Liver (tissue), 3 donors: ENCODE data around the gene MACROH2A1.

Experiments
- CTCF ChIP-seq: fragments of 150-350 bp; IDR thresholded peaks from 2 replicates; pipeline ENCODE4 v1.5.1; 2017; ENCODE audit warnings: improper control_type of control experiment, low read depth, low read length; ENCODE audit not compliant: missing input control
- TAF1 ChIP-seq: conservative IDR thresholded peaks from 2 replicates; pipeline ENCODE4 v1.6.1; 2016; ENCODE audit warnings: antibody characterized with exemption, mild to moderate bottlenecking
- YY1 ChIP-seq: IDR thresholded peaks from 2 replicates; pipeline ENCODE4 v1.6.1; 2016; ENCODE audit warnings: antibody characterized with exemption, mild to moderate bottlenecking
- donor health status: healthy.
- donor health status: healthy.

DNA sequence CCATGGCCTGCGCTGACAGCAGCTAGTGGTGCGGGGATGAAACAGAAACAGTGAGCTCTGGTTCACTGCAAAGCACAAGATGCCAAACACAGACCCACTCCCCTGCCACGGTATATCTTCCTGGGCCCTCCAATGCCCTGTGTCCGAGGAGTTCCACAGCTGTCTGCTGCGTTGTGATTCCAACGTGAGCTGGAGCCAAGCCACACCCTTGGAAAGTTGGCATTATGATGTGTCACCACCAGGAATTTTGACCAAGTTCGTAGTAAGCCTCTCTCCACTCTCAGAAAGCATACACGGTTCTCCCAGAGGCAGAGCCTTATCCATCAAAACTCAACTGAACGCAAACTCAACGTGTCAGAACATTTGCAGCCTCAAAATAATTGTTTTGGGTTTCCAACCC, 55.6 kb downstream of the MACROH2A1 start:
- TF ChIP-seq CTCF, result no peak
- TF ChIP-seq YY1, result no peak
- no peak for TF ChIP-seq TAF1
